NCI-H2107 (cell line): ENCODE data around the gene AGBL4.

Experiments used
- DNase-seq: peaks from one replicate; lab custom pipeline; 2025; lab: John Stamatoyannopoulos, UW

AGBL4 gene

DNA sequence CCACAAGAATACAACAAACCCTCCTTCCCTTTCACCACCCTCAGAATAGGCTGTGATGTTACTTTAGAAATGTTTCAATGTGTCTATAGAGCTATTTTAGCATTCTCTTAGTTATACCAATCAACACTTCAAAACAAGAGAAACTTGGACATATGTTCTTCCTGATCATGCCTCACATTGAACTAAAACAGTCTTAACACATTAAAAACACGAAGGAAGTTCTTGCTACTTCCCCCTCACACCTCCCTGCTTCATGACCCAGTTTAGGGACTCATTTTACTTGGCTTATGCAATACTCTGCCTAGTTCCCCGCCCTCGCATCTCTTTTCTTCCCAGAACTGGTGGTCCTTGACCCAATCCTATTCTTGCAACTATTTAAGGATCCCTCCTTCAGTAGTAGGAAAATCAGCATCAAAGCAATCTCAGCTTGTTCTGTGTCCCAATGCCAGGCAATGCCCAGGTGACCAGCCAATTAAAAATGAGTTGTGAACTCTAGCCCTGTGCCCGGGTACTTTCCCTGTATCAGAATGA, 838.2 kb downstream of the AGBL4 start:
- no peak for DNase-seq

DNA sequence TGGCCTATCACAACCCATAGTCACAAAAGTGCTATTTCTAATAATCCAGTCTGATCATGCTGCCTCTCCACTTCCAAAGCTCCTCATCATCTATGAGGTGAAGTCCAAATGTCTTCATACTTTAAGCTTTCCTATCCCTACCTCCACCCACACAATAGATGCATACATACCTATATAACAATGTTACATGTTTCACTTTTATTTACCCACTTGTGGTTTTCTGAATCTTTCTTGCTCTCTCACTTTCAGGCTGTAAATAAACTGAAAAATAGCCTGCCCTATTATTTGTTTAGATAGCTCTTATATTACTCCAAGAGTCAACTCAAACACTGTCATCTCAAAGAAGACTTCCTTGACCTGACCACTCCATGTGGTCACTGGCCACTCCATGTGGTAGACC, 840.3 kb downstream of the AGBL4 start:
- no peak for DNase-seq

DNA sequence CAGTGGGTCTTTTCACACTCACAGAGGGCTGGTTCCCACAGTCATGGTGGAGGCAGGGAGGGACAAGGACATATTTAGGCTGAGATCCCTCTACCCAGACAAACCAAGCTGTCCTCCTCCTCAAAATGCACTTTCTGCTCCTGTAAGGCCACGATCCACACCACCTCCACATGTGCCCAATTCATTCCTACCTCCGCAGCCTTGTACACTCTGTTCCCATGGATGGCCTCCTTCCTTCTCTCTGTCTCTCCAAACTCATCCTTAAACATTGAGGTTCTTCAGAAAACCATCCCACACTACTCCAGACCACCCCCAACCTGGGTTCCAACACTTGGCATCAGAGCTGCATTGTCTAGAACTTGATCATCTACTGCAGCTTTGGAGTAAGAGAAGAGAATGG, 842.7 kb downstream of the AGBL4 start:
- no peak for DNase-seq

DNA sequence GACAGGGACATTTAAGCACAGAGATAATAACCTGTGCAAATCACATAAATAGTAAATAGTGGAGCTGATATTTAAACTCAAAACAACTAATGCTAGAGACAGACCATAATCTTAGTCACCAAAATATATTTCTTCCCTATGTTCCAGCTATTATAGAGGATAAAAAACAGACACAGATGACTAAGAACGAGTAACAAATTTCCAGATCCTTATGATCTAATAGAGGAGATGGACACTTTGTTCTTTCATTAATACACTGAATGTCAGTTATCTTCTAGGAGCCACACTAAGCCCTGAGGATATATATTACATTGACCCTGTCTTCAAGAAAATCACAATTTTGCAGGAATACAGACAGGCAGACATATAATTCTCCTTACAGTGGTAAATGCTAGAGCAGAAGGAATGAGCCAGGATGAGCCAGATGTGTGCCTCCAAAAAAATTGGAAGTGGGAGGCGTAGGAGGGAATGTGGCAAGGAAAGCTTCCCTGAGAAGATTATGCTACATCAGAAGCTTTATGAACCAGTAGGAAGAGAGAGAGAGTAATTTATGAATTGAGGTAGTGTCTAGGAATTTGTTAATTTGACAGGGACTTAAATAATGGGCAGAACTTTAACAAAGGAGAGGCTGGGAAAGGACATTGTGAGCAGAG, 851.7 kb downstream of the AGBL4 start:
- no peak for DNase-seq

DNA sequence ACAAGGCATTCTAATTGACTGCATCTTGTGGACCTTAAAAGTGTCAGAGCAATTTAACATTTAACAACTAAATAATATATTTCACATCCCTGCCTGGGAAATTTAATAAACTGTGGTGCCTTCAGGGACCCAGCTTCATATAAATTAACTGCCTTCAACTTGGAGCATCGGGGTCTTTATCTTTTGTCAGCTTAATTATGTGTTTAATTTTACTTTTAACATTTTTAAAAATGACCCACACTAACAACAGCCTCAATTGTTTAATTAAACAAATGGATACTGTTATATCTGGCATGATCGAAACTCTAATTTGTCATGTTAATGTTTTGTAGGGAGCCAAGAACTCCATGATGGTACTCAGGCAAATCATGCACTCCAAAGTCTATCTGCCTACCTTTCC, 857.7 kb downstream of the AGBL4 start:
- no peak for DNase-seq

DNA sequence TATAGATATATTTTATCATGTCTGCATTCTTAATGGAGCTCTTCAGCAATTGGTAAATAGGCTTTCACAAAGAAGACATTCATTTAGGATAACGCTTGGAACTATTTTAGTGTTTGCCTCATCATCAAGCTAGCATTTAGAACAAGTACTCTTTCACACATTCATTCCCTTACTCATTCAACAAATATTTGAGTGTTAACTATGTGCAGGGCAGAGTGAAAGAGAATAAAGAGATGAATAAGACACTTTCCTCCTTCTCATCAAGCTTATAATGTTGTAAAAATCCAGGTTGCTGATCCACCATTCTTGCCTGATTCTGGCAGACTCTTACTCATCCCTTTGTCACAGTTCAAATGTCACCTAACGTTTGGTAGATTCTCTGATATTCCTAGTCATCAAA, 860.7 kb downstream of the AGBL4 start:
- no peak for DNase-seq

DNA sequence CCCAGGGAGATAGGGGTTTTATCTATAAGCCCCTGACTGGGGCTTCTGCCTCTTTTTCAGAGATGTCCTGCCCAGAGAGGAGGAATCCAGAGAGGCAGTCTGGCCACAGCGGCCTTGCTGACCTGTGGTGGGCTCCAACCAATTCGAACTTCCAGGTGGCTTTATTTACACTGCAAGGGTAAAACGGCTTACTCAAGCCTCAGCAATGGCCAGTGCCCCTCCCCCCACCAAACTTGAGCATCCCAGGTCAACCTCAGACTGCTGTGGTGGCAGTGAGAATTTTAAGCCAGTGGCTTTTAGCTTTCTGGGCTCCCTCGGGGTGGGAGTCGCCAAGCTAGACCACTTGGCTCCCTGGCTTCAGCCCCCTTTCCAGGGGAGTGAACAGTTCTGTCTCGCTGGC, 863.1 kb downstream of the AGBL4 start:
- DNase-seq: no peak

DNA sequence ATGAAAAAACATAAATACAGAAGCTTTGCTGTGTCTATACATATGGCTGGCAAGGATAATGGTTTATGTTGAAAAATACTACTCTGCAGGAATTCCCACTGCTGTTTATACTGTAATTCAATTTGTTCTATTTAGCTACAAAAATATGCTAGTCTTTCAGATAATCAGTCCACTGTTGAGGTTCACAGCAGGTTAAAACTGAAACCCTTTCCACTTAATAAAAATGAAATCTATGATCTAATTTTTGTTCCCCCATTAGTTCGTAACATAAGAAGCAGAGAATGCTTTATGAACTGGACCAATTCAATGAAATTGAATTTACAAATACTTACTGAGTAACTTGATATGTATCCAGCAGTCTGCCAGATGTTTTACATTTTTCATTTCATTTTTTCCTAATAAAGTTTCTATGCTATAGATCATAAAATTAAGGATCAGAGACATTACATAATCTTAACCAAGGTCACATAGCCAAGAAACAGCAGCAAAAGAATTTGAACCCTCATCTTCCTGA, 887.0 kb downstream of the AGBL4 start:
- DNase-seq: no peak

DNA sequence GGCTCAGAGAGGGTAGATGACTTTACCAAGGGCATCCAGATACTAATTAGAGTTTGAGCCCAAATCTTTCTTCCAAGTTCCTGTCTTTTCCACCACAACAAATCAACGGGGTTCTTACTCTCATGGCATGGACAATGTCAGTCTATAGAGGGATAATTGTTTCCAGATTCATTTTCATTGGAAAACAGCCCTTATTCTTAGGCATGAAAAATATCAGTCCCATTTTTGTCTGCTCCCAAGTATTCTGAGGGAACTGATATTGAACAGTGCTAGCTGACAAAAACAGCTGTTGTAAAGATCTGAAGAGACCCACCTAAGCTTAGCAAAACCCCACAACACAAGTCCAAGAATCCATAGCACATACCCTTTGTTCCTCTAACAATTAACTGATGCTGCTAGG, 898.0 kb downstream of the AGBL4 start:
- DNase-seq: no peak

DNA sequence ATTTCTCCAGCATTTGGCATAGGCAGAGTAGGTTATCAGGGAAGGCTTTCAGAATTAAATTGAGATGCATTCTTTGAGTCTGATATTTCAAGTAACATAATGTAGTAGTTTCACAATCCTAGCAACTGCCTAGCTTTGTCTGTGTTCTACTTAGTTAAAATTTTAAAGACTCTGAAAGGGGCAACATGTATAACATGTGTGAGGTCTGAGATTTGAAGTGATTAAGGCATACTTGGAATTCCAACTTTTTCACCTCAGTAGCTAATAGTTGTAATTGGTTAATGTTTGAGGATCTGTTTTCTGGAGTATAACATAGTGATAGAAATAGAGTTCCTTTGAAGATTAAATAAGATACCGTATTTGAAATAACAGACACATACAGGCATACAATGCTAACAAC, 911.8 kb downstream of the AGBL4 start:
- DNase-seq: no peak

DNA sequence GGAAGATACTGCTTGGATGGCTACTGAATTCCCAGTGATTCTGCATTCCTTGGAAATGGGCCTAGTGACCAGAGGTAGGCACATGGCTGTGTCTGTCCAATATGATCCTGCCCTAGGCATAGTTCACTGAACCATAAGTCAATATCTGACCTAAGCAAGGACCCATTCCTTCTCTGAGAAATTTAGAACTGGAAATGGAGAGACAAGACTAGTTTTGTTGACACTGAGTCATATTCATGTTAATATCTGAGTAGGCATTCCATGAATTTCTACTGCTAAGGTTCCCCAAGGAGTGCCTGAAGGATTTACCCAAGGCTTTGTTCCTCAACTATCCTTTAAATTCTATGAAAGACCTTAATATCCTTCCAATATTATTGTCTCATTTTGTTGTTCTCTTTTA, 917.3 kb downstream of the AGBL4 start:
- no peak for DNase-seq

DNA sequence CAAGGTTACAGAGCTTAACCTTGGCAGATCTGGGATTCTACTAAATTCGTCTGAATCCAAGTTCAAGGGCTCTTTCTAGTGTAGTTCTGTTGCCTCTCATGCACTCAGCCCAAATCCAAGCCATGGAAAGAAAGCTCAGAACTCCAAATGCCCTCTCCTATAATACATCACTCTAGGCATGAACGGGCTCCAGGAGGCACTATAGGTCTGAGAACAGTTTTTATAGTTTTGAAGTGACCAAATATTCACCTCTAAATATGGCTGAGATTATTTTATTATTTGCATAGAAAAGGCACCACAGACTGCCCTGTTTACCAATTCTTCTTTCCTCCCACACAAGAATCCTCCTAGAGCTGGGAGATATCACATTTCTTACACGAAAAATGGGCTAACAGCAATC, 919.2 kb downstream of the AGBL4 start:
- no peak for DNase-seq

DNA sequence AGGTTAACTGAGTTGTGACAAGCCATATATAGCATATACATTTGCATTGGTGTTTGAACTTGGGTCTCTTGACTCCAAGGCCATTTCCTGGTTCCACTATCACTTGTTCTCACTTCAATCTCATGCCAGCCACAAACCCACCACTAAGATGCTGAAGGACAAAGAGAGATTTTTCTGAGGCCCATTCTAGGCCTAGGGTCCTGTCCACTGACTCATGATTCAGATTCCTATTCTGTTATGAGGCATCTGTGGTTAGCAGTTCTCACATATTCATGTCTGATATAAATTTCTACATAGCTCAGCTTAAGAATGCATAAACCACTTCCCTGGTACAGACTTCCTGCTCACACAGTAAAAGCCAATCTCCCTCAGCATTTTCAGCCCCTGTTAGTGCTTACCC, 921.0 kb downstream of the AGBL4 start:
- no peak for DNase-seq

DNA sequence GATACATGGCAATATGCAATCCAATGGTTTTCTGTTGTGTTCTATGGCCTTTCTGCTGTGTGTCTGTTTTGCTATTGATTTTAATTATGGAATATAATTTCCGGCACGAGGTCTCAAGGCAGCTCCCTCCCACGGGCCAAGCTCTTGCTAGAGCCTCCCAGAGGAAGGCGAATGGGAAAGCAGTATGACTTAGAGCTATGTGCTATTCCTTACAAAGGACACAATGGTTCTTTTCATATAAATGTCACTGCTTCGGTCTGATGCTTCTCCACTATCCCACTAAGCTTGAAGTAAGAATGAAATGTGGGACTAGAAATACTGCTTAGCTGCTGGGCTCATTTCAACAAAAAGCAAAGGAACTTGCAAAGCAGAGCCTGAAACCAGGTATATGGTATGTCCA, 924.9 kb downstream of the AGBL4 start:
- DNase-seq: no peak

DNA sequence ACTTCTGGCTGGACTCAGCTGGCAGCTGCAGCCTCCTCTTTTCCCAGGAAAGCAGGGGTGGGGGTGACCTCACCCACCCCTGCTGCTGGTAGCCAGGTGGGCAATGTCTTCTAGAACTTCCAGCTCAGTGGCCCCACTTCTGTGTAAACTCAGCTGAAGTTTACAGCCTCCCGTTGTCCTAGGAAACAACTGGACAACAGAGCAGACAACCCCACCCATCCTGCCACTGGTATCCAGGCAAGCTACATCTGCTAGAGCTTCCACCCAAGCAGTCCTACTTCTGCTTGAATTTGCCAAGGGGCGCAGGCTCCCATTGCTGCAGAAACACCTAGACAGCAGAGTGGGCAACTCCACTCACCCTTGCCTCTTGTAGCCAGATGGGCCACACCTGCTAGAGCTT, 937.4 kb downstream of the AGBL4 start:
- no peak for DNase-seq

DNA sequence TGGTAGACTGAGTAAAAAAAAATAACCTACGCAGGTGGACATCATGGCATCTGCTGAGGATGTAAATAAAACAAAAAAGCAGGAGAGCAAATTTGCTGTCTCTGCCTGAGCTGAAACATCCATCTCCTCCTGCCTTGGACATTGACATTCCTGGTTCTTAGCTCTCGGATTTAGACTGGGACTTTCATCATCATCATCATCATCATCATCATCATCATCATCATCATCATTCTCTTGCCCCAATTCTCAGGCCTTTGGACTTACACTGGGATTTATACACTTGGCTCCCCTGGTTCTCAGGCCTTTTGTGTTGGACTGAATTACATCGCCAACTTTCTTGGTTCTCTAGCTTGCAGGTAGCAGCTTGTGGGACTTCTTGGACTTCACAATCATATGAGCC, 938.7 kb downstream of the AGBL4 start:
- no peak for DNase-seq

DNA sequence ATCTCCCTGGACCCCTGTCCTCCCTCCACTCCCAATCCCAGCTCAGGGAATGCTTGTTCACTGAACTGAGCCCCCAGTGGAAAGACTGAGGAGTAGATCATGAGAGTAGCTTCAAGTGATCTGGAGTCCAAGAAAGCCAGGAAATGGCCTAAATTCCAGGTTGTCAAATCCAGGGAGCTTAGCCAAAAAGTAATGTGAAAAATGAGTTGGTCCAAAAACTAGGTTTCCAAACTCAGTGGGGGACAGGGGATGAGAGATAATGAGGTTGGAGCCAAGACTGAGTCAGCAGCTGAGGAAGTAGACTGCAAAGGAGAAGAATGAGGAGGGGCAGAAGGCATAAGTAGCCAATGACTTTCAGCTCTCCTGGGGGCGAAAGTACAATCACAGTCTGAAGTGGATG, 963.0 kb downstream of the AGBL4 start:
- no peak for DNase-seq

DNA sequence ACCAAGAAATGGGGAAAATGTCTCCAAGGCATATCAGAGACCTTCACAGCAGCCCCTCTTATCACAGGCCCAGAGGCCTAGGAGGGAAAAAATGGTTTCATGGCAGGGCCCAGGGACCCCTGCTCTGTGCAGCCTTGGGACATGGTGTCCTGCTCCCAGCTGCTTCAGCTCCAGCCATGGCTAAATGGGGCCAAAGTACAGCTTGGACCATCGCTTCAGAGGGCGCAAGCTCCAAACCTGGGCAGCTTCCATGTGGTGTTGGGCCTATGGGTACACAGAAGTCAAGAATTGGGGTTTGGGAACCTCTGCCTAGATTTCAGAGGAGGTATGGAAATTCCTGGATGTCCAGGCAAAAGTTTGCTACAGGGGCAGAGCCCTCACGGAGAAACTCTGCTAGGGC, 964.7 kb downstream of the AGBL4 start:
- DNase-seq: no peak

DNA sequence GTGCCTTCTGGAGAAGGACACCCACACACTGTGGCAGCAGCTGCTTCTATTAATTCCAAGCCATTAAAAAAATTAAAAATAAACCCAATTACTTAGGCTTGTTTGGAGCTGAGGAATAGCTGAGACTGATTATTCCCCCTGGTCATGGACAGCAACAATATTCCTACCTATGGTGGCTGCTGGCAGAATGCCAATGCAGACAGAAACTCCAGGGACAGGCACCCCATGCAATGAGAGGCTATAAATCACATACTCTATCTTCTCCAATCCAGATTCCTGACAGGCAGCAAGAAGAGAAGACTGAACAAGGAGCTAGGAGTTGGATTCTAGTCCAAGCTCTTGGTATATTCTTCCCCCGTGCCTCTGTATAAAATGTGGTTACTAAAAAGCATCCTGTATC, 971.7 kb downstream of the AGBL4 start:
- no peak for DNase-seq

DNA sequence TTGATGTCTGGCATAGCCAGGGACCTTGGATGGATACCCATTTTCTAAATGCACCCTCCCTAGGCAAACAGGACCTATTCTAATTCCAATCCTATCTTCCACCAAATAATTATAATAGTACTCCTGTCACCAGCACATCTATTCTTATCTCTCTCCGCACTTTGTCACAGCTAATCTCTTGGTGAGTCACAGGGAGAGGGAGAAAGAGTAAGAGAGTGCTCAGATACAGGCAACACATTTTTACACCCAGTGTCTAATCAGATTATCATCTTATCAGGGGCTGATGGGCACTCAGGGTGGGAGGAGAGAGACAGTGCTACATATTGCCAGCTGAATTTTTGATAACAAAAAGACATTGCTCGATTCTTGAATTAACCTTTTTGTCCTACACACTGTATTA, 972.1 kb downstream of the AGBL4 start:
- DNase-seq: no peak

DNA sequence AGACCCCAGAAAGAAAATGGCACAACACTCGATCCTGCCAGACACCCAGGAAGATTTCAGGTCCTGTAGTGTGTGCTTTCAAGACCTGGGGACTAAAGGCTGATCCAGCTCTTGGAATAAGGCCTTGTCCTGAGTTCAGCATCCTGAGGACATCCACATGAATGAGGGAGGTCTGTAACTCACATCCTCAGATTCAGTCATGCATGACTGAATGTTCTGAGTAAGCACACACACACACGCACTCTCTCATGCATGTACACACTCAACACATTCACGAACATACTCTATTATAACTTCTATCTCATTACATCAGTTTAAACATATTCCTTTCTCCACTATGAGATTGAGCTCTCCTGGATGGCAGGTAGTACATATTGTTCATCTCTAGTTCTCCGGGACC, 973.7 kb downstream of the AGBL4 start:
- DNase-seq: no peak

DNA sequence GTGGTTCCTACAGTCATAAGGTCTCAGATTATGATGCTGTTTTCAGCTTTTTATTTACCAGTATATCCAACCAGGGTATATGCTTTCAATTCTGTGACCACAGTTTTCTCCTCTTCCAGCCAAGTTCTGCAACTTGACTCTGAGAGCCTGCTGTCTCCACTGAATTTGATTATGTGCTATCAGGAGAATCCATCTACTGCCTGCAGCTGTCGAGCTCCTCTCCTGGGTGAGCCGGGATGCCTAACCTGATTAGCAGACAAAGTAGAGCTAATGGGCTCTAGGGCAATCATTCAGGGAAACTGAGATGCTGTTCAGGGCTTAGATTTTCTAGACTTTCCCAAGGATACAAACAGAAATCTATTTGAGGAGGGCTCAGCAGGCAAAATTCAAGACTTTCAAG, 975.6 kb downstream of the AGBL4 start:
- no peak for DNase-seq

DNA sequence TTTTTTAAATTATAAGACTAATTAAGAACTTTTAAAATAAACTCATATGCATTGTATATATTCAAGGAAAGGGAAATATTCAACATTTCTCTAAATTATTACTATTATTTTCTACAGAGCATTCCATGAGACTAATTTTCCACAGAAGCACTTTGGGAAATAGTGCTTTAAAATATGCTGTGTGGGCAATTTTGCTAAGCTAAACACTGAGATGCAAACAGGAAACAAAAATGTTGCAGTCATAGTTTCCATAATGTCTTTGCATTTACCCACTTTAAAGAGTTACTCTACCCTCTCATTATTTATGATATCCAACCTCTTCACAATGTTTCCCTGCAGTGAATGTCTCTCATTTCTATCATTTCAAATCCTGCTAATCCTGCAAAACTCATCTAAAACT, 977.4 kb downstream of the AGBL4 start:
- DNase-seq: no peak

DNA sequence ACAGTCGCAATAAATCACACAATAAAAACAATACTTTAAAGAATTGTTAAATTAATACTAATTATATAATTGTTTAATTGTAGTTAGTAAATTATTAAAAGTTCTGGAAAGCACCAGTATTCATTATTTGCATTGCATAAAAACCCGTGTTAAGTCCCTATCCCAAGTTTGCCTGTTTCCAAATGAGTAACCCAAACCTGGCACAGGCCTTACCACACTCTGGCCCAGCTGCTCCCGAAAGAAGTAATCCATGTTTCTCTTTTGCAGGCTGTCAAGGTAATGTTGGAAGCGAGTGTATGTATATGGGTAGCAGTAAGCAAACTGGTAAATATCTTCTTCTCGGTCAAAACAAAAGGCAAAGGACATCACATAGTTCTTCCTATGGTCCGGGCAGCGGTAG, 978.4 kb downstream of the AGBL4 start:
- no peak for DNase-seq
